Hematopoietic multipotent progenitor cell (in vitro differentiated cells): ENCODE data around the gene LONP2. TPM values are rescaled to one million over a fixed set of nuclear protein-coding genes. Genes with fewer than 3 reads are reported as not detected.
"Not testable (repeated sequence)": the region's sequence is repeated elsewhere in the genome, so short reads cannot be mapped to it uniquely, and the experiment has no call there.

Experiments used
- DNase-seq, 3 donors: peaks; one replicate each; pipeline ENCODE4 v3.0.0-alpha.2; 2011 to 2015; ENCODE audit warnings: low read depth in 2 of 3, low spot score in 2 of 3
- total RNA-seq: library from RNA; depleted of rRNA; stranded (reverse); fragments of >200 nt; gene quantifications from one replicate; pipeline ENCODE4 v1.2.3, GENCODE V29; 2012

The LONP2 gene
- total RNA-seq, 1 donor: 43.9 TPM

- DNase-seq: peak; percentile 82 to 90 (median 87)
Observed at GRCh38 chr16:48385253-48386150, 141.4 kb downstream of the LONP2 start, which contains the start of gene SIAH1. TSS of gene SIAH1 (minus strand) at chr16:48385413. CDS start at chr16:48362428, 22,985 bp downstream.

GRCh38 chr16:48386559-48387312 lies 142.6 kb downstream of the LONP2 start:
- DNase-seq: no peak

- no peak for DNase-seq
Observed at GRCh38 chr16:48392407-48392806, 148.3 kb downstream of the LONP2 start.

- no peak for DNase-seq
Observed at GRCh38 chr16:48393485-48394354, 149.6 kb downstream of the LONP2 start.

GRCh38 chr16:48394355-48394703 lies 150.2 kb downstream of the LONP2 start:
- DNase-seq: no peak

- no peak for DNase-seq
Observed at GRCh38 chr16:48395375-48395774, 151.3 kb downstream of the LONP2 start.

DNA sequence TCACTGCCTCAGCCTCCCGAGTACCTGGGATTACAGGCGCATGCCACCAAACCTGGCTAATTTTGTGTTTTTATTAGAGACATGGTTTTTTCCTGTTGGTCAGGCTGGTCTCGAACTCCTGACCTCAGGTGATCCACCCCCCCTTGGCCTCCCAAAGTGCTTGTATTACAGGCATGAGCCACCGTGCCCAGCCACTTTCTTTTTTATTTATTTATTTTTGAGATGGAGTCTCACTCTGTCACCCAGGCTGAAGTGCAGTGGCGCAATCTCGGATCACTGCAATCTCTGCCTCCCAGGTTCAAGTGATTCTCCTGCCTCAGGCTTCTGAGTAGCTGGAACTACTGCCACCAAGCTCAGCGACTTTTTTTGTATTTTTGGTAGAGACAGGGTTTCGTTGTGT lies 158.4 kb downstream of the LONP2 start:
- not testable (repeated sequence) for DNase-seq

GRCh38 chr16:48405153-48405552 lies 161.1 kb downstream of the LONP2 start:
- DNase-seq: no peak

- DNase-seq: no peak
Observed at GRCh38 chr16:48405907-48406306, 161.8 kb downstream of the LONP2 start.

Other genes with a start within 250 kb of the LONP2 start
- not detected for gene ABCC12, start 88.3 kb upstream of the LONP2 start, total RNA-seq
- gene ABCC11, start 3.2 kb downstream of the LONP2 start, total RNA-seq: under 0.01 TPM
- gene SIAH1, start 141.1 kb downstream of the LONP2 start, total RNA-seq: 38.5 TPM